Umbilical cord (tissue), 2 donors: Measurements from ENCODE around the gene PM20D2. TPM values are rescaled to one million over a fixed set of nuclear protein-coding genes. Genes with fewer than 3 reads are reported as not detected.
A peak's percentile ranks its signal among the peaks of the same experiment; 100 is the strongest.

ENCODE experiments used
- DNase-seq: peaks from one replicate; pipeline ENCODE4 v3.0.0-alpha.2; 2015; ENCODE audit warnings: low spot score
- total RNA-seq: library from RNA; depleted of rRNA; stranded (reverse); fragments of >200 nt; gene quantifications from one replicate; pipeline ENCODE4 v1.2.3, GENCODE V29; 2014; ENCODE audit warnings: low replicate concordance; ENCODE audit not compliant: insufficient read depth

Gene PM20D2
- total RNA-seq, 1 donor from 2014 or later, result 23.8 TPM

GRCh38 chr6:89145091-89145955 is 532 bp upstream of the PM20D2 start:
- peak; percentile 51 for DNase-seq

GRCh38 chr6:89146718-89147700 is 1.2 kb downstream of the PM20D2 start:
- peak; percentile 59 for DNase-seq

- DNase-seq, result no peak
Measured at GRCh38 chr6:89148016-89148750, 2.3 kb downstream of the PM20D2 start.

- no peak for DNase-seq
Measured at GRCh38 chr6:89154131-89154530, 8.3 kb downstream of the PM20D2 start.

- no peak for DNase-seq
Measured at GRCh38 chr6:89160331-89161092, 14.7 kb downstream of the PM20D2 start.

- peak; percentile 86 for DNase-seq
Measured at GRCh38 chr6:89161326-89162046, 15.6 kb downstream of the PM20D2 start.

- peak; percentile 92 for DNase-seq
Measured at GRCh38 chr6:89162047-89162371, 16.2 kb downstream of the PM20D2 start.

GRCh38 chr6:89172131-89172530 is 26.3 kb downstream of the PM20D2 start:
- DNase-seq, result peak; percentile 59

GRCh38 chr6:89173634-89174033 is 27.8 kb downstream of the PM20D2 start:
- no peak for DNase-seq

- DNase-seq, result no peak
Measured at GRCh38 chr6:89180112-89180511, 34.3 kb downstream of the PM20D2 start.

- no peak for DNase-seq
Measured at GRCh38 chr6:89180971-89181370, 35.1 kb downstream of the PM20D2 start.

GRCh38 chr6:89183294-89183693 is 37.4 kb downstream of the PM20D2 start:
- DNase-seq, result no peak

- no peak for DNase-seq
Measured at GRCh38 chr6:89184344-89184743, 38.5 kb downstream of the PM20D2 start.

- DNase-seq, result no peak
Measured at GRCh38 chr6:89186762-89187161, 40.9 kb downstream of the PM20D2 start.

GRCh38 chr6:89187504-89187903 is 41.6 kb downstream of the PM20D2 start:
- DNase-seq, result no peak

- no peak for DNase-seq
Measured at GRCh38 chr6:89190741-89191140, 44.9 kb downstream of the PM20D2 start.

GRCh38 chr6:89194559-89194958 is 48.7 kb downstream of the PM20D2 start:
- no peak for DNase-seq

GRCh38 chr6:89197141-89197540 is 51.3 kb downstream of the PM20D2 start:
- no peak for DNase-seq

- no peak for DNase-seq
Measured at GRCh38 chr6:89198235-89198634, 52.4 kb downstream of the PM20D2 start.

GRCh38 chr6:89199579-89199978 is 53.7 kb downstream of the PM20D2 start:
- DNase-seq, result no peak
